ENCODE data around the gene ASTN2. TPM values are rescaled to one million over a fixed set of nuclear protein-coding genes. Genes with fewer than 3 reads are reported as not detected.

The ASTN2 gene
- total and polyA plus RNA-seq, 2 experiments from 2014 or later: 5.6 to 7.7 TPM

DNA sequence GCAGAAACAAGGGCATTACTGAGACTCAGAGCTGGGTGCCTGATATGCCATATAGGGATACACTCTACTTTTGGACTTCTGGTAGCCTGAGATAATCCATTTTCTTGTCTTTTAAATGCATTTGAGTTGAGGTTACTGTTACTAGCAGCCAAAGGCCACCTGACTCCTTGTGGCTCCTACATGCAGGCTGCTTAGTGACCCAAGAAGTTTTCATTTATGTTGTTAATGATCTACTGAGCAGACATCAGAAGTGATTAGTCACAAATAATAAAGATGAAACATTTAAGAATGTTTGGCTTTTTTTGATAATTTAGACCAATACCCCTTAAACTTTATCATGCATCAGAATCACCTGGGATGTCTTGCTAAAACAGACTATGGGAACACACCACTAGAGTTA is 899.3 kb downstream of the ASTN2 start:
- Histone ChIP-seq H3K36me3 (no peaks in the 10 kb centered on the region), H3K9me3 (ENCODE audit: low read depth) (peaks cover 5% of the 10 kb centered on the region), H3K27ac (no peak overlapping the region), H3K27me3 (no peaks in the 10 kb centered on the region), H3K4me3 (no peak overlapping the region), H3K4me1 (ENCODE audit: low read depth) (no peaks in the 10 kb centered on the region)
- no peak for DNase-seq (ENCODE audit: low read depth in 1 of 2, low spot score in 1 of 2)
- TF ChIP-seq, protein P1, sequence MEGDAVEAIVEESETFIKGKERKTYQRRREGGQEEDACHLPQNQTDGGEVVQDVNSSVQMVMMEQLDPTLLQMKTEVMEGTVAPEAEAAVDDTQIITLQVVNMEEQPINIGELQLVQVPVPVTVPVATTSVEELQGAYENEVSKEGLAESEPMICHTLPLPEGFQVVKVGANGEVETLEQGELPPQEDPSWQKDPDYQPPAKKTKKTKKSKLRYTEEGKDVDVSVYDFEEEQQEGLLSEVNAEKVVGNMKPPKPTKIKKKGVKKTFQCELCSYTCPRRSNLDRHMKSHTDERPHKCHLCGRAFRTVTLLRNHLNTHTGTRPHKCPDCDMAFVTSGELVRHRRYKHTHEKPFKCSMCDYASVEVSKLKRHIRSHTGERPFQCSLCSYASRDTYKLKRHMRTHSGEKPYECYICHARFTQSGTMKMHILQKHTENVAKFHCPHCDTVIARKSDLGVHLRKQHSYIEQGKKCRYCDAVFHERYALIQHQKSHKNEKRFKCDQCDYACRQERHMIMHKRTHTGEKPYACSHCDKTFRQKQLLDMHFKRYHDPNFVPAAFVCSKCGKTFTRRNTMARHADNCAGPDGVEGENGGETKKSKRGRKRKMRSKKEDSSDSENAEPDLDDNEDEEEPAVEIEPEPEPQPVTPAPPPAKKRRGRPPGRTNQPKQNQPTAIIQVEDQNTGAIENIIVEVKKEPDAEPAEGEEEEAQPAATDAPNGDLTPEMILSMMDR (IDR thresholded peaks at IDR 0.05; ENCODE audit: low read depth, low read length): no peak

DNA sequence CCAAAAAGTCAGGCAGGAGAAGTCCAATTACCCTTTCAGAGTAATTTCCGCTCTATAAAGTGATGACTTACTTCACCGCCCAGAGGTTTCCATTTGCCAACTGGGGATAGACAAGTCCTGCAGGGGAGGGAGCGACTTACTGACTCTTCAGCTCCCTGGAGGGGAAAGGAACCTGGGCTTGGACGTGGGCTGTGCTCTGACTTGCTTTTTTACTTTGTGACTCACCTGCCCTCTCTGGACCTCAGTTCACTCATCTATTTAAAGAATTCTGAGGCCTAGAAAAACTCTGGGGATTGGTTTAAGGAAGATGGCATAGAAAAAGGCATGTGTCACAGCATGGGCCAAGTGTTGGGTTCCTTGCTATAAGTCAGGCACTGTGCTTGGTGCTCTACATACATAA is 908.2 kb downstream of the ASTN2 start:
- H3K4me1 ChIP-seq (ENCODE audit: low read depth): no peaks in the 10 kb centered on the region
- TF ChIP-seq, protein P1 (IDR thresholded peaks at IDR 0.05; ENCODE audit: low read depth, low read length): no peak
- no peaks in the 10 kb centered on the region for H3K27me3 ChIP-seq
- no peak for DNase-seq (ENCODE audit: low read depth in 1 of 2, low spot score in 1 of 2)
- no peak overlapping the region for H3K4me3 ChIP-seq
- H3K36me3 ChIP-seq: no peaks in the 10 kb centered on the region
- H3K27ac ChIP-seq: no peak overlapping the region
- no peaks in the 10 kb centered on the region for H3K9me3 ChIP-seq (ENCODE audit: low read depth)

DNA sequence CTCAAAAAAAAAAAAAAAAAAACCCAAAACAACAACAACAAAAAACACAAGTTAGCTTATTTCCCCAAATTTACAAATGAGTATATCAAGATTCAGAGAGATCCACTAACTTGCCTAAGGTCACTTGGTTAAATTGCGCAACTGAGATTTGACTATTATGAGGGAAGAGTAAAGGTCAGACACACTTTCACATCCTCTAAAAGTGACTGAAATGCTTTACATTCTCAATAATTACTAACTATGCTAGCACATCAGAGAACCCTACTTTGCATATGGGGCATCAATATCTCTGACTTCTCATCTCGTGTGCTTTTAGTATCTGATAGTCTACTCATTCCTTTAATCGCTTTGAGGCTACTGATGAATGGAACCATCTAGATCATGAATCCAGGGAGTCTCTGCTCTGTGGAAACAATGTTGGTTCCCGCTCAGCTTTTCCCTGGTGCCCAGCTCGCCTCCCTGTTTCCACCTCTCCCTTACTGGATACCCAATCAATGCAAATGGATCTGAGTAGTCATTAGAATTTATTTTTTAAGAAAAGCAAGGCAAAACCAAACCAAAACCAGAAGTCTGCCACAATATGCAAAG is 909.9 kb downstream of the ASTN2 start:
- Histone ChIP-seq H3K27ac (no peak overlapping the region), H3K9me3 (ENCODE audit: low read depth) (no peaks in the 10 kb centered on the region), H3K4me3 (no peak overlapping the region), H3K27me3 (no peaks in the 10 kb centered on the region), H3K4me1 (ENCODE audit: low read depth) (no peaks in the 10 kb centered on the region), H3K36me3 (no peaks in the 10 kb centered on the region)
- TF ChIP-seq, protein P1 (IDR thresholded peaks at IDR 0.05; ENCODE audit: low read depth, low read length): no peak
- DNase-seq (ENCODE audit: low read depth in 1 of 2, low spot score in 1 of 2): no peak

DNA sequence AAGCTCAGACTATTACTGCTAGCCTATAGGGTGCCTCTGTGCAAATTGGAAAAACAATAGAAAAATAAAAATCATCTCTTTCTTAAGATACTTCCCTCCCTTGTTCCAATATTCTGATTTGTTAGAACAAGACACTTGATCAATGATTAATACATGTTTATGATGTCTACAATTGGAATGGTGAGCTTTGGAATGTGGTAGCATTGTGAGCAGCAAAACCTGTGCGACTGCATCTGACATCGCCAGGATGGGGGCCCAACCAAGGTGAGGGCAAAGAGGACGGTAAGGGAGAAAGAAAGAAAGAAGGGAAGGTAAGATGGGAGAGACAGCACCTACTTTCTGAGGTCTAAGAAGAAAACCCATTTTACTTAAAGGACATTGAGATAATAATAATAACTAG is 910.8 kb downstream of the ASTN2 start:
- no peaks in the 10 kb centered on the region for H3K9me3 ChIP-seq (ENCODE audit: low read depth)
- TF ChIP-seq, protein P1 (IDR thresholded peaks at IDR 0.05; ENCODE audit: low read depth, low read length): no peak
- no peaks in the 10 kb centered on the region for H3K4me1 ChIP-seq (ENCODE audit: low read depth)
- H3K27ac ChIP-seq: no peak overlapping the region
- no peaks in the 10 kb centered on the region for H3K27me3 ChIP-seq
- no peak for DNase-seq (ENCODE audit: low read depth in 1 of 2, low spot score in 1 of 2)
- no peaks in the 10 kb centered on the region for H3K36me3 ChIP-seq
- no peak overlapping the region for H3K4me3 ChIP-seq

DNA sequence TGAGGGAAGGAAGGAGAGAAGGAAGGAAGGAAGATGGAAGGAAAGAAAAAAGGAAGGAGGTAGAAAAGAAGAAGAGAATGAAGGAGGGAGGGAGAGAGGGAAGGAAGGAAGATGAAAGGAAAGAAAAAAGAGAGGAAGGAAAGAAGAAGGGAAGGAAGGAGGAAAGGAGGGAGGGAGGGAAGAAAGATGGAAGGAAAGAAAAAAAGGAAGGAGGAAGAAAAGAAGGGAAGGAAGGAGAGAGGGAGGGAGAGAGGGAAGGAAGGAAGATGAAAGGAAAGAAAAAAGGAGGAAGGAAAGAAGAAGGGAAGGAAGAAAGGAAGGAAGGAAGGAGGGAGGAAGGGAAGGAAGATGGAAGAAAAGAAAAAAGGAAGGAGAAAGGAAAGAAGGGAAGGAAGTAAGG is 912.1 kb downstream of the ASTN2 start:
- TF ChIP-seq, protein P1 (IDR thresholded peaks at IDR 0.05; ENCODE audit: low read depth, low read length): no peak
- Histone ChIP-seq H3K36me3 (no peaks in the 10 kb centered on the region), H3K4me1 (ENCODE audit: low read depth) (no peaks in the 10 kb centered on the region), H3K4me3 (no peak overlapping the region), H3K27me3 (no peaks in the 10 kb centered on the region), H3K27ac (no peak overlapping the region), H3K9me3 (ENCODE audit: low read depth) (no peaks in the 10 kb centered on the region)
- DNase-seq (ENCODE audit: low read depth in 1 of 2, low spot score in 1 of 2): no peak
